ENCODE data around the gene MED20.

The MED20 gene, protein sequence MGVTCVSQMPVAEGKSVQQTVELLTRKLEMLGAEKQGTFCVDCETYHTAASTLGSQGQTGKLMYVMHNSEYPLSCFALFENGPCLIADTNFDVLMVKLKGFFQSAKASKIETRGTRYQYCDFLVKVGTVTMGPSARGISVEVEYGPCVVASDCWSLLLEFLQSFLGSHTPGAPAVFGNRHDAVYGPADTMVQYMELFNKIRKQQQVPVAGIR

DNA sequence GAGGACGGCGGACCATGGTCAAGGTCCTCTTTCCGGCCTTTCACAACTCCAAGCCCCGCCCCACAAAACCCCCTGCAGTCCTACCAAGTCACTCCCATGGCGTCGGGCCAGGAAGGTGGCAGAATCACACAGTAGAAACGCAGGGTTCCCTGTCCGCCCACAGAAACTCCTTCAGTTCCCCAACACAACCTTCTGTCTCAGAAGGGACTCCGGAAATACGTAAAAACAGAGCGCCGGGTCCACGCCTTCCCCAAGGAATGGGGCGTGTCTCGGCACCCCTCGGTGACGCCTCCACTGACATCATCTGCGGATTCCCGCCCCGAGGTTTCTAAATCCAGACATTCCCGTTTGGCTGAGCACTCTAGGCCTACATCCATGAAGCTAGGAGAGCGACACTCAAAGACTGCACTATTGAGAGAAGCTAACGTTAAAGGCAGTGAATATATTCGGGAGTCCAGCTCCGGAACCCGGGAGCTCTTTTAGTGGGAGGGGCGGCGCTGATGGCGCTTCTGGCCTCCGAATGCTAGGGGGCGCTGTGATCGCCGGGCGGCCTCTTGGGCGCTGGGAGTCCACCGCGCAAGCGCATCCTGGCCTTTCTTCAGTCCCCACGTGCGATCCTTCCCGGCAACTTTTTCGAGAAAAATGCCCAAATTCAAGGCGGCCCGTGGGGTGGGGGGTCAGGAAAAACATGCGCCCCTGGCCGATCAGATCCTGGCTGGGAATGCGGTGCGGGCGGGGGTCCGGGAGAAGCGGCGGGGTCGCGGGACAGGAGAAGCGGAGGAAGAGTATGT is at the start of gene MED20, which contains the start of gene BYSL:
MED20 (minus strand) TSS at position 219 of the 791 bp plus-strand sequence; CDS start at position 98, 121 bp downstream.
BYSL (plus strand) TSS at position 579 of the 791 bp plus-strand sequence; CDS start at position 643, 64 bp downstream.
- H3K27me3 Mint-ChIP-seq (ENCODE audit: low read depth), result no peaks in the 10 kb centered on the region
- peak within 1 kb of the TSS; percentile 99 to 100 (median 99) for H3K4me3 Mint-ChIP-seq
- H3K27ac Mint-ChIP-seq, result peak within 1 kb of the TSS; percentile 99 to 100 (median 100)
- peaks cover 22% of the 10 kb centered on the region for H3K36me3 Mint-ChIP-seq (ENCODE audit: low read depth)
- H3K9me3 Mint-ChIP-seq, result no peaks in the 10 kb centered on the region
- H3K4me1 Mint-ChIP-seq, result peaks cover 45% of the 10 kb centered on the region
- TF ChIP-seq, protein P1, sequence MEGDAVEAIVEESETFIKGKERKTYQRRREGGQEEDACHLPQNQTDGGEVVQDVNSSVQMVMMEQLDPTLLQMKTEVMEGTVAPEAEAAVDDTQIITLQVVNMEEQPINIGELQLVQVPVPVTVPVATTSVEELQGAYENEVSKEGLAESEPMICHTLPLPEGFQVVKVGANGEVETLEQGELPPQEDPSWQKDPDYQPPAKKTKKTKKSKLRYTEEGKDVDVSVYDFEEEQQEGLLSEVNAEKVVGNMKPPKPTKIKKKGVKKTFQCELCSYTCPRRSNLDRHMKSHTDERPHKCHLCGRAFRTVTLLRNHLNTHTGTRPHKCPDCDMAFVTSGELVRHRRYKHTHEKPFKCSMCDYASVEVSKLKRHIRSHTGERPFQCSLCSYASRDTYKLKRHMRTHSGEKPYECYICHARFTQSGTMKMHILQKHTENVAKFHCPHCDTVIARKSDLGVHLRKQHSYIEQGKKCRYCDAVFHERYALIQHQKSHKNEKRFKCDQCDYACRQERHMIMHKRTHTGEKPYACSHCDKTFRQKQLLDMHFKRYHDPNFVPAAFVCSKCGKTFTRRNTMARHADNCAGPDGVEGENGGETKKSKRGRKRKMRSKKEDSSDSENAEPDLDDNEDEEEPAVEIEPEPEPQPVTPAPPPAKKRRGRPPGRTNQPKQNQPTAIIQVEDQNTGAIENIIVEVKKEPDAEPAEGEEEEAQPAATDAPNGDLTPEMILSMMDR (IDR thresholded peaks at IDR 0.05; ENCODE audit: unreplicated experiment in 3 of 3), result peak; percentile 99 to 100 (median 99)

DNA sequence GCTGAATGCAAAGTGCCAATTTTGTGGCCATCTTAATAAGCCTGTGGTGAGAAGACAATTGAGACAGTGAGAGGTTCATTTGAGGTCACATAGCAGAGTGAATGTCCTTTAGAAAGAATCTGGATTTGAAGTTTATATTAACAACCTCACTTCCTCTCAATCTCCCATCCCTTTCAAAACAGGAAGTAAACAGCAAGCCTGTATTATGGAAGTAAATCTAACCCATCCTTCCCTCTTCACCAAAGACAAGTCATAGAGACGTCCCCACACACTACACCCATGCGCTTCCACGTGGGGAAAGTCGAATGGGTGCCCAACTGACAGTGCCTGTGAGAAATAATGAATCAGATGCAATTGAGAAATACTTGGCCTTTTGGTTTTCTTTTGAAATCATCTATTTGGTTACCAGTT is 49.5 kb upstream of the MED20 start:
- H3K9me3 Mint-ChIP-seq, result no peaks in the 10 kb centered on the region
- H3K4me1 Mint-ChIP-seq, result no peaks in the 10 kb centered on the region
- H3K27ac Mint-ChIP-seq, result peak overlapping the region in 1 of 3 experiments; percentile 30
- no peaks in the 10 kb centered on the region for H3K27me3 Mint-ChIP-seq (ENCODE audit: low read depth)
- TF ChIP-seq, protein P1 (IDR thresholded peaks at IDR 0.05; ENCODE audit: unreplicated experiment in 3 of 3), result no peak
- no peaks in the 10 kb centered on the region for H3K36me3 Mint-ChIP-seq (ENCODE audit: low read depth)
- H3K4me3 Mint-ChIP-seq, result no peak overlapping the region

DNA sequence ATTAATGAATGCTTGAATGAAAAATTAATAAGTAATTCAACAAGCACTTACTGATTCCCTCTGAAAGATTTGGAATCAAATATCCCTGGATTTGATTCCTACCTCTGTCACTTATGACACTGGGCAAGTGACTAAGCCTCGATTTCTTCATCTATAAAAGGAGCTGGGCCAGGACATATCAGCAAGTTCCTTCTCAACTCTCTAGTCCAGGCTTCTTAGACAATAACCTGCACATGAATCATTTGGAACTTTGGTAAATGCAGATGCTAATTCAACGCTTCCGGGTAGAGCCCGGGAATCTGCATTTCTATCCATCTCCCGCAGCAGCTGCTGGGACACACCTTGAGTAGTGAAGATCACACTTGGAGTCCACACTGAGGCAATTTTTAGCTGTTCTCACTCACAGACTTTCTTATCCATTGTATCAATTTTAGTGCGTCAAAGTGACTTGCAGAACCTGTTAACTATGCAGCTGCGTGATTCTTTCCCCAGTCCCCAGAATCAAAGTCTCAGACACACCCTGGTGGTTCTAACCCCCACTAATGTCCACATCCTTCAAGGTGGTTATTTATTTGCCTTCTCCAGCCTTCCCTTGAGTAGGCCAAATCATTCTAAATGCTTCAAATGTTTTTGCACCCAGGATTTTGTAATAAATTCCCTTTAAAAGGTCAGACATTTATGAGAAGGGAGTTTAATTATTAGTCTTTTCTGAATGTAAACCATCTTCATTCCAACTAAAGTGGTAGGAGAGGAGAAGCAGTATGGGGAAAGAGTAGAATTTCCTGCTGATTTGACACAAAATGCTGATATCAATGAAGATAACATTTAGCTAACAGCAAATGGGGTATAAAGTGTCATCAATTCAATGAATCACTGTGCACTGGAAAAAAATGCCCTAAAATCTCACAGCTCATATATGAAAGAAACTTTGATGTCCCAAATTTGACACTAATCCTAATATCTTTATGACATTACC is 46.7 kb upstream of the MED20 start:
- H3K9me3 Mint-ChIP-seq, result no peaks in the 10 kb centered on the region
- no peaks in the 10 kb centered on the region for H3K4me1 Mint-ChIP-seq
- no peak overlapping the region for H3K4me3 Mint-ChIP-seq
- TF ChIP-seq, protein P1 (IDR thresholded peaks at IDR 0.05; ENCODE audit: unreplicated experiment in 3 of 3), result no peak
- no peak overlapping the region for H3K27ac Mint-ChIP-seq
- H3K27me3 Mint-ChIP-seq (ENCODE audit: low read depth), result peaks cover 5% of the 10 kb centered on the region
- H3K36me3 Mint-ChIP-seq (ENCODE audit: low read depth), result no peaks in the 10 kb centered on the region

DNA sequence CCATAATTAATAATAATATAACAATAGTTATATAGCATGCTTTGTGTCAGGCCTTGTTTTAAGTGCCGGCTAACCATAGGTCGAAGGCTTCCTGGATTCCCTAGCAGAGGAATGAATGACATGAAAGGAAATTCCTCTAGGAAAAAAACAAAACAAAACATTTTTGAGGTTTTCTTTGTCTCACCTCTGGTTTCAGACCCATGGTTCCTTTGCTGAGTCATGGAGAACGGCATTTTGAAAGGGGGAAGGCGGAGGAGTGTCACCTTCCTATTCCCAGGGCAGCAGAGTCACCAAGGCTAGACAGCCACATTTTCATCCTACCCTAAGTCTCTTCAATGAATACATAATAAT is 46.0 kb upstream of the MED20 start:
- TF ChIP-seq, protein P1 (IDR thresholded peaks at IDR 0.05; ENCODE audit: unreplicated experiment in 3 of 3), result no peak
- no peak overlapping the region for H3K4me3 Mint-ChIP-seq
- no peak overlapping the region for H3K27ac Mint-ChIP-seq
- H3K36me3 Mint-ChIP-seq (ENCODE audit: low read depth), result no peaks in the 10 kb centered on the region
- peaks cover 5% of the 10 kb centered on the region for H3K27me3 Mint-ChIP-seq (ENCODE audit: low read depth)
- no peaks in the 10 kb centered on the region for H3K9me3 Mint-ChIP-seq
- H3K4me1 Mint-ChIP-seq, result no peaks in the 10 kb centered on the region

DNA sequence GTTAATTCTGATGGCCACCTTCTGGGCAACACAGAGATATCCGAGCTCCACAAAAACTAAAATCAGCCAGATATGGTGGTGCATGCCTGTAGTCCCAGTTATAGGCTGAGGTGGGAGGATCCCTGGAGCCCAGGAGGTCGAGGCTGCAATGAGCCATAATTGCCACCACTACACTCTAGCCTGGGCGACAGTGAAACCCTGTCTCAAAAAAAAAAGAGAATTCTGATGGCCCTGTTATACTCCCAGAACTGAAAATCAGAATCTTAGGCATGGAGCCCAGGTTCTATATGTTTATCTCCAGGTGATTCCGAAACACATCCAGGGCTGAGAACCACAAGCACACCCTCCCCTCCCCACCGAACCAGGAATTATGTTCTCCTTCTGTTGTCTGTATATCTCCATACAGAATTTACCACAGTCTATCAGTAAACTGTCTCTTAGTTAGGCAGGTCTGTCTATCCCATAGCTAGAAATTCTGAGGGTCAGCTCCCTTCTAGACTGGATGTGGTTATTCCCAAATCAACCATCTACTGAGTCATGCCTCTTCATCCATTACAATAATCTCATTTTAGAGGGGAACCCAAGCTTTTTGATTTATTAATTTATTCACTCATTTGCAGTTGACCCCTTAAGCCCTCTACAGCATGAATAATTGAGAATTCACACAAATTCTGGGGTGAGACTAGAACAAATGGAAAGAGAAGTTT is 45.4 kb upstream of the MED20 start:
- H3K27me3 Mint-ChIP-seq (ENCODE audit: low read depth), result peaks cover 5% of the 10 kb centered on the region
- TF ChIP-seq, protein P1 (IDR thresholded peaks at IDR 0.05; ENCODE audit: unreplicated experiment in 3 of 3), result no peak
- H3K4me3 Mint-ChIP-seq, result no peak overlapping the region
- H3K36me3 Mint-ChIP-seq (ENCODE audit: low read depth), result no peaks in the 10 kb centered on the region
- H3K9me3 Mint-ChIP-seq, result no peaks in the 10 kb centered on the region
- no peak overlapping the region for H3K27ac Mint-ChIP-seq
- H3K4me1 Mint-ChIP-seq, result no peaks in the 10 kb centered on the region
